Measurements from ENCODE around the gene EPHB2. TPM values are rescaled to one million over a fixed set of nuclear protein-coding genes. Genes with fewer than 3 reads are reported as not detected.

Gene EPHB2
- total RNA-seq, 2 experiments from 2014 or later: not detected

DNA sequence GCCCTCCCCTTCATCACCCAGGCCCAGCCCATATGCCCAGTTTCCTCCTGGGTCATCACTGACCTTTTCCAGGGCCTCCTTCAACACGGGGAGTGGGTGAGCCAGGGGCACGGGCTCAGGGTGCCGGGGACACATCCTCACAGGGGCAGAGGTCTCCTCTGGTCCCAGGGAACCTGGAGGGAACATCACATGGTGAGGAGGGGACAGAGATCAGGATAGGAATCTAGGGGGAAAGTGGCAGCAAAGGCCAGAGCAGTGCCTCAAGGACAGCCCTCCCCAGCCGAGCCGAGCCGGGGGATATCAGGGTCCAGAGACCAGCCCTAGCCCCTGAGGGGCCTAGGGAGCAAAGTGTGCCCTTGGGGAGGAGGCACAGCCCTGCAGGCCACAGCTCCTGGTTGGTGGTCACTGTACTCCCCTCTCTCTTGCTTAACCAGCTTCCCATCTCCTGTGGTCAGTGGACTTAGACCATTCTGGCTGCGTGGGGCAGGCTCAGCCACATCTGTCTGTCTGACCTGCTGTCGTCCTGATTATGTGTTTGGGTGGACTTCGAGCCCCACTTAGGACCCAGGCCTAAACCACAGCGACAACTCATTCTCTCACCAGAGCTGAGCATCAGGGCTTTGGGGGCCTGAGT is 252.5 kb downstream of the EPHB2 start:
- DNase-seq (no peak), ATAC-seq (no peak)
- no peaks in the 10 kb centered on the region for H3K4me1 Mint-ChIP-seq (ENCODE audit: low read depth)
- ChIA-PET CTCF (no interaction called here), POLR2A (no interaction called here)
- H3K36me3 Mint-ChIP-seq (ENCODE audit: low read depth): peaks cover 3% of the 10 kb centered on the region
- H3K27ac Mint-ChIP-seq: no peak overlapping the region
- peaks cover 9% of the 10 kb centered on the region for H3K27me3 Mint-ChIP-seq (ENCODE audit: low read depth)
- H3K4me3 Mint-ChIP-seq: no peak overlapping the region
- H3K9me3 Mint-ChIP-seq (ENCODE audit: insufficient read depth): peaks cover 7% of the 10 kb centered on the region

- peaks cover 34% of the 10 kb centered on the region for H3K27me3 Mint-ChIP-seq (ENCODE audit: low read depth)
Observed at GRCh38 chr1:22966309-22966708, 255.7 kb downstream of the EPHB2 start.

GRCh38 chr1:22967833-22968232 is 257.2 kb downstream of the EPHB2 start:
- CTCF ChIA-PET: no interaction called here
- Mint-ChIP-seq H3K4me3 (no peak overlapping the region), H3K36me3 (ENCODE audit: low read depth) (peaks cover 3% of the 10 kb centered on the region), H3K27me3 (ENCODE audit: low read depth) (peaks cover 35% of the 10 kb centered on the region), H3K9me3 (ENCODE audit: insufficient read depth) (peaks cover 7% of the 10 kb centered on the region), H3K27ac (no peak overlapping the region), H3K4me1 (ENCODE audit: low read depth) (no peaks in the 10 kb centered on the region)
- POLR2A ChIA-PET: no interaction called here
- DNase-seq: no peak
- ATAC-seq: no peak

More at GRCh38 chr1:22966309-22966708, 255.7 kb downstream of the EPHB2 start:
- Mint-ChIP-seq H3K4me1 (ENCODE audit: low read depth) (no peaks in the 10 kb centered on the region), H3K9me3 (ENCODE audit: insufficient read depth) (peaks cover 7% of the 10 kb centered on the region), H3K4me3 (no peak overlapping the region), H3K36me3 (ENCODE audit: low read depth) (peaks cover 3% of the 10 kb centered on the region), H3K27ac (no peak overlapping the region)
- ChIA-PET POLR2A (no interaction called here), CTCF (interaction anchor here (0.6 kb wide), 1 partner anchor 13 kb away, joined by 4 read pairs; no protein-coding TSS in a partner anchor)
- DNase-seq (no peak), ATAC-seq (no peak)

- ChIA-PET CTCF (no interaction called here), POLR2A (no interaction called here)
- Mint-ChIP-seq H3K36me3 (ENCODE audit: low read depth) (peaks cover 3% of the 10 kb centered on the region), H3K27me3 (ENCODE audit: low read depth) (peaks cover 37% of the 10 kb centered on the region), H3K4me3 (no peak overlapping the region), H3K4me1 (ENCODE audit: low read depth) (no peaks in the 10 kb centered on the region), H3K9me3 (ENCODE audit: insufficient read depth) (peaks cover 7% of the 10 kb centered on the region), H3K27ac (no peak overlapping the region)
- DNase-seq (no peak), ATAC-seq (no peak)
Observed at GRCh38 chr1:22969304-22969709, 258.7 kb downstream of the EPHB2 start.

GRCh38 chr1:22970096-22970495 is 259.5 kb downstream of the EPHB2 start:
- no peak overlapping the region for H3K27ac Mint-ChIP-seq
- no peak for ATAC-seq
- no peak for DNase-seq
- H3K27me3 Mint-ChIP-seq (ENCODE audit: low read depth): peaks cover 39% of the 10 kb centered on the region
- H3K36me3 Mint-ChIP-seq (ENCODE audit: low read depth): peaks cover 3% of the 10 kb centered on the region
- POLR2A ChIA-PET: no interaction called here
- H3K9me3 Mint-ChIP-seq (ENCODE audit: insufficient read depth): peaks cover 7% of the 10 kb centered on the region
- H3K4me3 Mint-ChIP-seq: no peak overlapping the region
- no peaks in the 10 kb centered on the region for H3K4me1 Mint-ChIP-seq (ENCODE audit: low read depth)
- CTCF ChIA-PET: no interaction called here

Small RNA genes lying within 50 kb of the gene (microRNA-seq; reads per million reads assigned to microRNA genes)
- gene MIR4253: not detected
- not detected for gene MIR4684

Other genes starting within 250 kb of the EPHB2 start
- gene EPHA8, start 147.3 kb upstream of the EPHB2 start, total RNA-seq: not detected
- gene C1QA, start 74.2 kb upstream of the EPHB2 start, total RNA-seq: not detected
- not detected for gene C1QC, start 67.2 kb upstream of the EPHB2 start, total RNA-seq
- gene C1QB, start 57.6 kb upstream of the EPHB2 start, total RNA-seq: not detected

Data from activated CD8-positive, alpha-beta T cell treated with anti-CD3 and anti-CD28 coated beads, Interleukin-2, amount 10 ng/mL, durations not matched to agents 7 days and 5 days (primary cell).